HCT116 (cell line): ENCODE measurements around the gene PM20D2. TPM values are rescaled to one million over a fixed set of nuclear protein-coding genes. Genes with fewer than 3 reads are reported as not detected.

Source experiments
- ATAC-seq: fragments of 200-7000 bp; cut with Tn5 transposase; 2 replicates; pipeline ENCODE4 v1.9.1; 2020; ENCODE audit warnings: mild to moderate bottlenecking, moderate library complexity
- BruUV-seq: library from RNA; stranded (reverse); fragments of 400-500 nt; replicated peaks from 2 replicates; lab custom pipeline; 2021; lab: Mats Ljungman, UMichigan
- CTCF ChIA-PET: fragments of 300-600 bp; sonication (Branson Sonifier 250); formaldehyde crosslinking; loops from one replicate; lab custom pipeline; 2021; ENCODE audit warnings: antibody characterized with exemption; lab: Charles Lee
- POLR2A ChIA-PET: fragments of 300-600, 350-600 bp; sonication (Branson Sonifier 250); formaldehyde crosslinking; loops from one replicate; lab custom pipeline; 2021; ENCODE audit warnings: antibody characterized with exemption; lab: Charles Lee
- RAD21 ChIA-PET, 2 experiments: fragments of 300-600 bp; sonication (Branson Sonifier 250); formaldehyde crosslinking; loops; one replicate each; lab custom pipeline; 2023; ENCODE audit warnings: low total read pairs in 2 of 2; ENCODE audit not compliant: uncharacterized antibody in 2 of 2, unreplicated experiment in 2 of 2, low non-redundant PET in 1 of 2; lab: Charles Lee
- DNase-seq: peaks from one replicate; pipeline ENCODE4 v3.0.0-alpha.2; 2010; ENCODE audit warnings: low read depth, low spot score
- H2AFZ ChIP-seq: fragments of 200-600 bp; shearing (Covaris generic), sonication (generic); 2 replicates; pipeline ENCODE4 v1.6.1; 2017; ENCODE audit warnings: low read depth, mixed run types, mixed read lengths, antibody characterized with exemption, low read length; ENCODE audit not compliant: poor library complexity, severe bottlenecking
- H3K27ac ChIP-seq: 2 replicates; pipeline ENCODE4 v1.5.1; 2012; ENCODE audit warnings: low read depth, low read length
- H3K27me3 ChIP-seq: fragments of 200-600 bp; sonication (generic); 2 replicates; pipeline ENCODE4 v1.6.1; 2016; ENCODE audit warnings: mixed run types, low read length, mixed read lengths; ENCODE audit not compliant: insufficient read depth
- H3K36me3 ChIP-seq, 2 experiments: fragments of 200-500 bp in 1 of 2; fragments of 200-600 bp in 1 of 2; sonication (Bioruptor generic) in 1 of 2; sonication (generic) in 1 of 2; 2 replicates each; pipeline versions ENCODE4 v1.5.1 to v1.6.1; 2014 to 2016; ENCODE audit warnings: low read length in 2 of 2, inconsistent platforms in 1 of 2, mixed read lengths in 1 of 2, mixed run types in 1 of 2; ENCODE audit not compliant: insufficient read depth in 2 of 2, control insufficient read depth in 1 of 2
- H3K4me1 ChIP-seq, 2 experiments: fragments of 200-600 bp in 1 of 2; sonication (generic) in 1 of 2; 2 replicates each; pipeline versions ENCODE4 v1.5.1 to v1.6.1; 2012 to 2017; ENCODE audit warnings: low read length in 2 of 2, inconsistent platforms in 1 of 2, mild to moderate bottlenecking in 1 of 2, mixed read lengths in 1 of 2, mixed run types in 1 of 2, moderate library complexity in 1 of 2; ENCODE audit not compliant: insufficient read depth in 2 of 2, control insufficient read depth in 1 of 2
- H3K4me2 ChIP-seq: fragments of 200-600 bp; sonication (generic); 2 replicates; pipeline ENCODE4 v1.6.1; 2017; ENCODE audit warnings: mixed run types, low read length, mixed read lengths
- H3K4me3 ChIP-seq, 2 experiments: fragments of 200-600 bp in 1 of 2; sonication (generic) in 1 of 2; replicated peaks in 1 of 2; 2 replicates each; pipeline ENCODE4 v1.5.1; 2011 to 2016; ENCODE audit warnings: low read length in 2 of 2, control low read depth in 1 of 2, low read depth in 1 of 2, mild to moderate bottlenecking in 1 of 2, mixed read lengths in 1 of 2, mixed run types in 1 of 2
- H3K79me2 ChIP-seq: fragments of 200-600 bp; sonication (generic); 2 replicates; pipeline ENCODE4 v1.6.1; 2017; ENCODE audit warnings: mild to moderate bottlenecking, mixed run types, low read length, moderate library complexity, mixed read lengths; ENCODE audit not compliant: insufficient read depth
- H3K9ac ChIP-seq: fragments of 200-600 bp; sonication (generic); 2 replicates; pipeline ENCODE4 v1.6.1; 2016; ENCODE audit warnings: low read length, mixed read lengths
- H3K9me2 ChIP-seq: fragments of 200-600 bp; sonication (generic), shearing (Covaris generic); 2 replicates; pipeline ENCODE4 v1.6.1; 2017; ENCODE audit warnings: mixed run types, mild to moderate bottlenecking, moderate library complexity; ENCODE audit not compliant: insufficient read depth
- H3K9me3 ChIP-seq, 2 experiments: fragments of 200-500 bp in 1 of 2; fragments of 200-600 bp in 1 of 2; sonication (Bioruptor generic) in 1 of 2; sonication (generic) in 1 of 2; 2 replicates each; pipeline ENCODE4 v1.6.1; 2014 to 2017; ENCODE audit warnings: low read length in 2 of 2, mixed read lengths in 2 of 2, inconsistent platforms in 1 of 2, low read depth in 1 of 2, mild to moderate bottlenecking in 1 of 2, mixed run types in 1 of 2, moderate library complexity in 1 of 2; ENCODE audit not compliant: control insufficient read depth in 1 of 2, insufficient read depth in 1 of 2
- H4K20me1 ChIP-seq: fragments of 200-600 bp; sonication (generic), shearing (Covaris generic); 2 replicates; pipeline ENCODE4 v1.6.1; 2017; ENCODE audit warnings: mixed run types, mild to moderate bottlenecking, moderate library complexity; ENCODE audit not compliant: insufficient read depth
- ATF3 ChIP-seq: IDR thresholded peaks from 2 replicates; pipeline ENCODE4 v1.6.1; 2012
- CEBPB ChIP-seq: IDR thresholded peaks from 2 replicates; pipeline ENCODE4 v1.6.1; 2012; ENCODE audit warnings: low read depth
- ELF1 ChIP-seq: IDR thresholded peaks from 2 replicates; pipeline ENCODE4 v1.6.1; 2012; ENCODE audit warnings: low read depth, borderline replicate concordance
- EZH2phosphoT487 ChIP-seq: fragments of 200-600 bp; IDR thresholded peaks from 2 replicates; pipeline ENCODE4 v1.6.1; 2018; ENCODE audit warnings: antibody characterized with exemption, borderline replicate concordance
- POLR2A ChIP-seq: IDR thresholded peaks from 2 replicates; pipeline ENCODE4 v1.7.0; 2011; ENCODE audit warnings: borderline replicate concordance; ENCODE audit not compliant: insufficient read depth, insufficient read length; ENCODE audit errors: extremely low read depth
- POLR2AphosphoS5 ChIP-seq: IDR thresholded peaks from 2 replicates; pipeline ENCODE4 v1.6.1; 2011; ENCODE audit warnings: mild to moderate bottlenecking, low read depth, low read length, moderate library complexity
- RAD21 ChIP-seq: IDR thresholded peaks from 2 replicates; pipeline ENCODE4 v1.6.1; 2012; ENCODE audit warnings: low read depth, mild to moderate bottlenecking
- REST ChIP-seq: IDR thresholded peaks from 2 replicates; pipeline ENCODE4 v1.6.1; 2012; ENCODE audit warnings: low read depth
- SIN3A ChIP-seq: IDR thresholded peaks from 2 replicates; pipeline ENCODE4 v1.6.1; 2012; ENCODE audit warnings: low read depth
- SRF ChIP-seq: IDR thresholded peaks from 2 replicates; pipeline ENCODE4 v1.6.1; 2012; ENCODE audit warnings: low read depth
- TCF7L2 ChIP-seq: IDR thresholded peaks from 2 replicates; pipeline ENCODE4 v1.7.0; 2011; ENCODE audit warnings: borderline replicate concordance, inconsistent platforms; ENCODE audit not compliant: insufficient read depth, insufficient read length; ENCODE audit errors: extremely low read depth
- ZNF274 ChIP-seq: fragments of 200-500 bp; sonication (Bioruptor generic); IDR thresholded peaks from 2 replicates; pipeline ENCODE4 v1.6.1; 2014; ENCODE audit warnings: mild to moderate bottlenecking, low read depth, low read length, inconsistent platforms
- intact Hi-C: fragments of 100-400 bp; cut with micrococcal nuclease; formaldehyde crosslinking; loops from 2 replicates; pipeline ENCODE4 v1.10.0; 2022
- total RNA-seq: library from RNA; stranded (reverse); gene quantifications from one replicate; pipeline ENCODE4 v1.2.1, GENCODE V29; 2021; ENCODE audit not compliant: unreplicated experiment

Gene PM20D2
- total RNA-seq, 1 experiment from 2014 or later: 29.2 TPM

GRCh38 chr6:89212472-89212871 lies 66.6 kb downstream of the PM20D2 start:
- no peaks in the 10 kb centered on the region for H3K36me3 ChIP-seq
- RAD21 ChIA-PET: no interaction called here
- no TSS peak for BruUV-seq
- H2AFZ ChIP-seq: no peak overlapping the region
- H3K27me3 ChIP-seq: 0 out of 2 replicates have a peak, but pooled peaks cover 3% of the 10 kb centered on the region
- no peaks in the 10 kb centered on the region for H3K4me1 ChIP-seq
- no peaks in the 10 kb centered on the region for H3K79me2 ChIP-seq
- no peak overlapping the region for H3K4me2 ChIP-seq
- ATAC-seq: no peak
- no peak overlapping the region for H3K4me3 ChIP-seq
- intact Hi-C loops: no loop called here
- H3K9me3 ChIP-seq: no peaks in the 10 kb centered on the region
- POLR2A ChIA-PET: no interaction called here
- H4K20me1 ChIP-seq: no peaks in the 10 kb centered on the region
- H3K9me2 ChIP-seq: no peaks in the 10 kb centered on the region
- no peak for DNase-seq
- no peak overlapping the region for H3K9ac ChIP-seq
- no peak overlapping the region for H3K27ac ChIP-seq
- CTCF ChIA-PET: no interaction called here
- no peak for TF ChIP-seq RAD21
- no peak for TF ChIP-seq CEBPB
- TF ChIP-seq TCF7L2: no peak
- no peak for TF ChIP-seq ELF1
- TF ChIP-seq SIN3A: no peak
- TF ChIP-seq SRF: no peak
- no peak for TF ChIP-seq POLR2AphosphoS5
- TF ChIP-seq POLR2A: no peak
- TF ChIP-seq ATF3: no peak
- TF ChIP-seq ZNF274: no peak
- TF ChIP-seq REST: no peak
- TF ChIP-seq EZH2phosphoT487: no peak
